Measurements from ENCODE around the gene PLA2G1B.

PLA2G1B gene

GRCh38 chr12:120286768-120287490 is 40.6 kb downstream of the PLA2G1B start:
- no peak for TF ChIP-seq CTCF (IDR thresholded peaks at IDR 0.05; ENCODE audit: extremely low read depth, missing control alignments)
- no peak for DNase-seq (ENCODE audit: low spot score)

GRCh38 chr12:120284381-120284780 is 43.2 kb downstream of the PLA2G1B start:
- DNase-seq (ENCODE audit: low spot score) = no peak
- TF ChIP-seq CTCF (IDR thresholded peaks at IDR 0.05; ENCODE audit: extremely low read depth, missing control alignments) = no peak

- no peak for DNase-seq (ENCODE audit: low spot score)
- TF ChIP-seq CTCF (IDR thresholded peaks at IDR 0.05; ENCODE audit: extremely low read depth, missing control alignments) = no peak
Measured at GRCh38 chr12:120283318-120283717, 44.3 kb downstream of the PLA2G1B start.

- no peak for TF ChIP-seq CTCF (IDR thresholded peaks at IDR 0.05; ENCODE audit: extremely low read depth, missing control alignments)
- no peak for DNase-seq (ENCODE audit: low spot score)
Measured at GRCh38 chr12:120278137-120279069, 49.2 kb downstream of the PLA2G1B start.

GRCh38 chr12:120276734-120277133 is 50.8 kb downstream of the PLA2G1B start:
- no peak for DNase-seq (ENCODE audit: low spot score)
- no peak for TF ChIP-seq CTCF (IDR thresholded peaks at IDR 0.05; ENCODE audit: extremely low read depth, missing control alignments)

Data from GM20000 (cell line).